Esophagus muscularis mucosa (tissue), 3 donors: ENCODE data around the gene SLX4IP.

Experiments
- POLR2A ChIP-seq: fragments of 450-650 bp; IDR thresholded peaks from one replicate; pipeline ENCODE4 v1.6.1; 2017; ENCODE audit warnings: antibody characterized with exemption, moderate library complexity, mild to moderate bottlenecking, low read depth
- TF ChIP-seq, protein P1 (sequence below), 3 experiments: fragments of 200-600 bp in 2 of 3; fragments of 450-650 bp in 1 of 3; sonication (generic) in 2 of 3; IDR thresholded peaks; one replicate each; pipeline ENCODE4 v1.5.1; 2017 to 2019; ENCODE audit warnings: antibody characterized with exemption in 3 of 3, mild to moderate bottlenecking in 2 of 3, moderate library complexity in 1 of 3

DNA sequence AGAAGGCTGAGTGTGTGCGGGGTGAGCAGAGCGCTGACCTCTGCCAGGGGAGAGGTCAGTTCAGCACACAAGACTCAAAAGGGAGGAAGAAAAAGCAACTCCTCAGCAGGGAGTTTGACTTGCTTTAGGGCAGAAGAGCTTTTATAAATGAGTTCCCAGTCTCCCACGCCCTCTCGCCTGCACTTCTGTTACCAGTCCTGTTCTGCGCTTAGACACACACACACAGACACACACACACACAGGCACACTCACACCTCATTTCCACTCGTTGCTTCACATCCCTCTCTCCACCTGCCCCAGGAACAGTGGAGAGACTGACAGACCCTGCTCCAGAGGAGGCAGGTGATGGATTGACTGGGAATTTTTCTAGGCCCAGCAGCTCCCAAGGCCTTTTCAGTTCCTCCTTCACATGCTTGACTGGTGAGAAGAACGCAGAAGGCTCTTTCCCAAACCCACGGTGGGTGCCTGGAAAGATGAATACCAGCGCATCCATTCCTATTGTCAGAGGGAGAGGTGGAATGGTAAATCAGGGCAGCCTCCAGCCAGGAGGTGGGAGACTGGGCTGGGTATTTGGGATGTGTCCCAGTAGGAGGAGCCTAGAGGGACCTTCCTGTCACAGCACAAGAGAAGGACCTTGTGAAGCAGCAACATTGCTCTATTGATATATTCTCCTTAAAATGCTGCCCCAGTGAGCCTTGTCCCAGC is 195.0 kb downstream of the SLX4IP start:
- TF ChIP-seq, protein P1, sequence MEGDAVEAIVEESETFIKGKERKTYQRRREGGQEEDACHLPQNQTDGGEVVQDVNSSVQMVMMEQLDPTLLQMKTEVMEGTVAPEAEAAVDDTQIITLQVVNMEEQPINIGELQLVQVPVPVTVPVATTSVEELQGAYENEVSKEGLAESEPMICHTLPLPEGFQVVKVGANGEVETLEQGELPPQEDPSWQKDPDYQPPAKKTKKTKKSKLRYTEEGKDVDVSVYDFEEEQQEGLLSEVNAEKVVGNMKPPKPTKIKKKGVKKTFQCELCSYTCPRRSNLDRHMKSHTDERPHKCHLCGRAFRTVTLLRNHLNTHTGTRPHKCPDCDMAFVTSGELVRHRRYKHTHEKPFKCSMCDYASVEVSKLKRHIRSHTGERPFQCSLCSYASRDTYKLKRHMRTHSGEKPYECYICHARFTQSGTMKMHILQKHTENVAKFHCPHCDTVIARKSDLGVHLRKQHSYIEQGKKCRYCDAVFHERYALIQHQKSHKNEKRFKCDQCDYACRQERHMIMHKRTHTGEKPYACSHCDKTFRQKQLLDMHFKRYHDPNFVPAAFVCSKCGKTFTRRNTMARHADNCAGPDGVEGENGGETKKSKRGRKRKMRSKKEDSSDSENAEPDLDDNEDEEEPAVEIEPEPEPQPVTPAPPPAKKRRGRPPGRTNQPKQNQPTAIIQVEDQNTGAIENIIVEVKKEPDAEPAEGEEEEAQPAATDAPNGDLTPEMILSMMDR (IDR thresholded peaks at IDR 0.05), result no peak
- TF ChIP-seq POLR2A, result no peak
